ENCODE data around the gene FREY1.

The FREY1 gene

DNA sequence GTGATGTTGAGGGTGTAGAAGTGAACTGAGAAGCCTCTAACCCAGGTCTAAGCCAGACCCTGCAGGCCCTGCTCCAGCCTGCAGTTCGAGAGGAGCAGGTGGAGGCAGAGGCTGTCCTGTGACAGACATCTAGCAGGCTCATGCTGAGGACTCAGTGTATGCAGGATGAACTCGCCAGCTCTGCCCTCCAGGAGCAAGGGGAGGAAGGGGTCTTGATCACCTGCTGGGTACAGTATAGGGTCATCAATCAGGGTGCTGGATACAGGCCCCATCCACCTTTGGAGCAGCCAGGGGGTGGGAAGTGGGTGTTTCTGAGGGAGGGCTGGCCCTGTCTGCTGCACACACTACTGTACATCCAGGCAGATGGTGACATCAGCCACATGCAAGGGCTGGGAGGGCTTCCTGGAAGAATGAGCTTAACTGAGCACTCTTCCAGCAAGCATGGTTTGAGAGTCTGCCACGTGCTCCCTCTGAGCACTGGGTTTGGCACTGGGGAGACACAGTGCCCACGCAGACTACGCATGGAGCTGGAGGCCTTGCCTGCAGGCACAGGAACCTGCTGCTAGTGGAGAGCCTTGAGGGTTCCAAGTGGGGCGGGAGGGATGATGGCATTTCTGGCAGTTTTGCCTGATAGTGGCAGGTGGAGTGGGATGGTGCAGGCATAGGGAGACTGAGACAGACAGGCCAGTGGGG, 12.4 kb downstream of the FREY1 start:
- H2BK12ac ChIP-seq (ENCODE audit: low read length in 2 of 2) = no peak overlapping the region
- H3K14ac ChIP-seq (ENCODE audit: low read length in 2 of 2) = no peak overlapping the region
- H4K8ac ChIP-seq (ENCODE audit: low read length) = no peak overlapping the region
- H2AFZ ChIP-seq (ENCODE audit: low read depth, low read length) = no peak overlapping the region
- H4K91ac ChIP-seq (ENCODE audit: low read length) = no peak overlapping the region
- H3K9me3 ChIP-seq (ENCODE audit: control insufficient read depth, low read length) = no peaks in the 10 kb centered on the region
- DNase-seq = no peak
- no peak overlapping the region for H3K4me3 ChIP-seq (ENCODE audit: insufficient read depth in 1 of 2, low read depth in 1 of 2, low read length in 2 of 2)
- H3K4ac ChIP-seq (ENCODE audit: low read depth in 1 of 2, low read length in 2 of 2) = no peak overlapping the region
- H3K9ac ChIP-seq (ENCODE audit: low read length) = no peak overlapping the region
- peaks cover 9% of the 10 kb centered on the region for H3K4me1 ChIP-seq (ENCODE audit: control insufficient read depth, insufficient read depth, low read depth, low read length)
- no peak overlapping the region for H2BK120ac ChIP-seq (ENCODE audit: low read depth, low read length)
- no peak overlapping the region for H3K27ac ChIP-seq (ENCODE audit: low read length, poor library complexity, severe bottlenecking)
- H2AK5ac ChIP-seq (ENCODE audit: low read length, severe bottlenecking) = no peak overlapping the region
- H2BK5ac ChIP-seq (ENCODE audit: low read depth, low read length, poor library complexity, severe bottlenecking) = no peak overlapping the region
- no peak overlapping the region for H3K18ac ChIP-seq (ENCODE audit: low read depth in 1 of 2, low read length in 2 of 2)
- H3K36me3 ChIP-seq (ENCODE audit: control insufficient read depth in 1 of 2, insufficient read depth in 2 of 2, low read depth in 1 of 2, low read length in 2 of 2) = no peaks in the 10 kb centered on the region
- H3K23ac ChIP-seq (ENCODE audit: low read length in 2 of 2) = peak overlapping the region in 1 of 2 experiments; percentile 25
- no peaks in the 10 kb centered on the region for H3K79me1 ChIP-seq (replicated peaks; ENCODE audit: low read length, poor library complexity, severe bottlenecking)
- peaks cover 42 to 71% of the 10 kb centered on the region in 2 experiments for H3K27me3 ChIP-seq (ENCODE audit: control insufficient read depth in 1 of 2, insufficient read depth in 1 of 2, low read length in 2 of 2)
- WGBS = 75% methylated on average over 6 of the region's 6 CpGs
- no peak overlapping the region for H2BK15ac ChIP-seq (ENCODE audit: low read depth, poor library complexity, severe bottlenecking)
- H3K4me2 ChIP-seq (ENCODE audit: low read length, poor library complexity, severe bottlenecking) = no peak overlapping the region

DNA sequence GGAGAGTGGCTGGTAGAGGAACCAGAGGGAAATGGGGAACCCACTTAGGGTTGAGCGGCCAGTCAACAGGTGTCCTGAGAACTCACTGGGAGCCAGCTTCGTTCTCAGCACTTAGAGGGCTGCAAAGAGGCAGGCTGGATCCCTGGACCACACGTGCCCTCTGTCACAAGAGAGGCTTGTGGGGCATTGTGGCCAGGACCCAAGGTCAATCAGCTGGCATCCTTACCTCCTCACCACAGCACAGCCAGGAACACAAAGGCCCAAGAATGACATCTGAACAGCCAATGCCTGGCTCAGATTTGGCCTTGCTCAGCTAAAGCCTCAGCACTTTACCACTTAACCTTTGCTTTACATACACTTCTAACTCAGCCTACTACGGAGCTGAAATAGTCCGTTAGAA, 14.2 kb downstream of the FREY1 start:
- Histone ChIP-seq H2BK120ac (ENCODE audit: low read depth, low read length) (no peak overlapping the region), H3K14ac (ENCODE audit: low read length in 2 of 2) (no peak overlapping the region), H3K27me3 (ENCODE audit: control insufficient read depth in 1 of 2, insufficient read depth in 1 of 2, low read length in 2 of 2) (peaks cover 42 to 68% of the 10 kb centered on the region in 2 experiments), H2BK5ac (ENCODE audit: low read depth, low read length, poor library complexity, severe bottlenecking) (no peak overlapping the region), H3K4me3 (ENCODE audit: insufficient read depth in 1 of 2, low read depth in 1 of 2, low read length in 2 of 2) (no peak overlapping the region), H3K4ac (ENCODE audit: low read depth in 1 of 2, low read length in 2 of 2) (no peak overlapping the region), H3K9ac (ENCODE audit: low read length) (no peak overlapping the region), H3K27ac (ENCODE audit: low read length, poor library complexity, severe bottlenecking) (no peak overlapping the region), H3K23ac (ENCODE audit: low read length in 2 of 2) (no peak overlapping the region), H3K36me3 (ENCODE audit: control insufficient read depth in 1 of 2, insufficient read depth in 2 of 2, low read depth in 1 of 2, low read length in 2 of 2) (no peaks in the 10 kb centered on the region), H3K18ac (ENCODE audit: low read depth in 1 of 2, low read length in 2 of 2) (no peak overlapping the region), H2AK5ac (ENCODE audit: low read length, severe bottlenecking) (no peak overlapping the region), H3K79me1 (replicated peaks; ENCODE audit: low read length, poor library complexity, severe bottlenecking) (no peaks in the 10 kb centered on the region), H2BK12ac (ENCODE audit: low read length in 2 of 2) (no peak overlapping the region), H4K91ac (ENCODE audit: low read length) (no peak overlapping the region), H2AFZ (ENCODE audit: low read depth, low read length) (no peak overlapping the region), H3K9me3 (ENCODE audit: control insufficient read depth, low read length) (no peaks in the 10 kb centered on the region), H2BK15ac (ENCODE audit: low read depth, poor library complexity, severe bottlenecking) (no peak overlapping the region), H4K8ac (ENCODE audit: low read length) (no peak overlapping the region), H3K4me1 (ENCODE audit: control insufficient read depth, insufficient read depth, low read depth, low read length) (peaks cover 3% of the 10 kb centered on the region), H3K4me2 (ENCODE audit: low read length, poor library complexity, severe bottlenecking) (no peak overlapping the region)
- 79% methylated on average over 5 of the region's 5 CpGs for WGBS
- DNase-seq = no peak

DNA sequence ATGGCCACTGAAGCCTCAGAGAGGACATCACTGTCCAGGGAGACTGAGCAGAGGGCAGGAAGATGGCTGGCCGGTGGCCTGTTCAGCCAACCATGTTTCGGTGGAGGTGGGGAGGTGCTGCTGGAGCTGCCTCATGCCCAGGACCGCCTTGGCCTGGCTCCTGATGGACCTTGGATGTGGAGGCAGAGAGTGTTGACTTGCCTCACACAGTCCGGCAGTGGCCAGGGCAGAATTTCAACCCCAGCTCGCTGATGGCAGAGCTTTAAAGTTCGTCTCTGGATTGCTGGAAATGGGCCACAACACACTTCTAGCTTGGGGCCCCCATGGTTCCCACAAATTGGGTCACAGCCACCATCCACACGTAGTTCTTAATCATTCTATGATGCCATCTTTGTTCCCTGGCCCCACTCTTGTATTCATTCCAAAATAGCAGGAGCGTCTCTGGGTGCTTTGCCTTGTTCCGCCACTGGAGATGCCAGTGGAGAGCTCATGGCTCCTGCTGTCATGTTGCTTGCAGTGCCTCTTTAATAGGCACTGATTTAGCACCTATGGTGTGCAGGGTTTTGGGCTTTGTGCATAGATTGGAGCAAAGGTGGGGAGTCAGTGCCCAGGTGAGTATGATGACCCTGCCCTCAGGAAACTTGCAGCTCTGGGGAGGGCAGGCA, 16.1 kb downstream of the FREY1 start:
- no peaks in the 10 kb centered on the region for H3K36me3 ChIP-seq (ENCODE audit: control insufficient read depth in 1 of 2, insufficient read depth in 2 of 2, low read depth in 1 of 2, low read length in 2 of 2)
- H3K27me3 ChIP-seq (ENCODE audit: control insufficient read depth in 1 of 2, insufficient read depth in 1 of 2, low read length in 2 of 2) = peaks cover 44 to 69% of the 10 kb centered on the region in 2 experiments
- H3K23ac ChIP-seq (ENCODE audit: low read length in 2 of 2) = no peak overlapping the region
- no peaks in the 10 kb centered on the region for H3K9me3 ChIP-seq (ENCODE audit: control insufficient read depth, low read length)
- DNase-seq = no peak
- H4K8ac ChIP-seq (ENCODE audit: low read length) = no peak overlapping the region
- H3K4me1 ChIP-seq (ENCODE audit: control insufficient read depth, insufficient read depth, low read depth, low read length) = peaks cover 3% of the 10 kb centered on the region
- H3K4me2 ChIP-seq (ENCODE audit: low read length, poor library complexity, severe bottlenecking) = no peak overlapping the region
- H2AK5ac ChIP-seq (ENCODE audit: low read length, severe bottlenecking) = no peak overlapping the region
- H3K27ac ChIP-seq (ENCODE audit: low read length, poor library complexity, severe bottlenecking) = no peak overlapping the region
- no peak overlapping the region for H2AFZ ChIP-seq (ENCODE audit: low read depth, low read length)
- H2BK5ac ChIP-seq (ENCODE audit: low read depth, low read length, poor library complexity, severe bottlenecking) = no peak overlapping the region
- no peak overlapping the region for H4K91ac ChIP-seq (ENCODE audit: low read length)
- H2BK12ac ChIP-seq (ENCODE audit: low read length in 2 of 2) = no peak overlapping the region
- no peak overlapping the region for H2BK120ac ChIP-seq (ENCODE audit: low read depth, low read length)
- H3K9ac ChIP-seq (ENCODE audit: low read length) = no peak overlapping the region
- no peaks in the 10 kb centered on the region for H3K79me1 ChIP-seq (replicated peaks; ENCODE audit: low read length, poor library complexity, severe bottlenecking)
- no peak overlapping the region for H3K14ac ChIP-seq (ENCODE audit: low read length in 2 of 2)
- no peak overlapping the region for H3K4me3 ChIP-seq (ENCODE audit: insufficient read depth in 1 of 2, low read depth in 1 of 2, low read length in 2 of 2)
- WGBS = 82% methylated on average over 9 of the region's 9 CpGs
- no peak overlapping the region for H3K18ac ChIP-seq (ENCODE audit: low read depth in 1 of 2, low read length in 2 of 2)
- no peak overlapping the region for H3K4ac ChIP-seq (ENCODE audit: low read depth in 1 of 2, low read length in 2 of 2)
- no peak overlapping the region for H2BK15ac ChIP-seq (ENCODE audit: low read depth, poor library complexity, severe bottlenecking)

DNA sequence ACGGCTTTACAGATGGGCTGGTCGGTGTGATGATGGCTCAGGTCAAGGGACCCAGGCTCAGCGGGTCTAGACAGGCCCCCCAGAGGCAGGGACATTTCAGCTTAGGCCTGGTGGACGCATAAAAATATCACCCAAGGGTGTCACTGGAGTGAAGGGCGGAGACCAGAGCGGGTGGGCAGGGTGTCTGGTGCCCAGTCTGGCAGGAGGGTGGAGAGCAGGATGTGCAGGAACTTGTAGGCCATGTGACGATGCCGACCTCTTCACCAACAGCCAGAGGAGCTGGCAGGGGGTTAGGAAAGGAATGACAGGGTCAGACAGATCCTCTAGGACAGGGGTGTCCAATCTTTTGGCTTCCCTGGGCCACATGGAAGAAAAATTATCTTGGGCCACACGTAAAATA, 17.1 kb downstream of the FREY1 start:
- WGBS = 92% methylated on average over 6 of the region's 9 CpGs
- H3K4me2 ChIP-seq (ENCODE audit: low read length, poor library complexity, severe bottlenecking) = no peak overlapping the region
- no peak overlapping the region for H2AK5ac ChIP-seq (ENCODE audit: low read length, severe bottlenecking)

More for the DNA sequence above, 17.1 kb downstream of the FREY1 start:
- Histone ChIP-seq H2AFZ (ENCODE audit: low read depth, low read length) (no peak overlapping the region), H3K4me1 (ENCODE audit: control insufficient read depth, insufficient read depth, low read depth, low read length) (peaks cover 10% of the 10 kb centered on the region), H2BK120ac (ENCODE audit: low read depth, low read length) (no peak overlapping the region), H3K79me1 (replicated peaks; ENCODE audit: low read length, poor library complexity, severe bottlenecking) (no peaks in the 10 kb centered on the region), H3K27me3 (ENCODE audit: control insufficient read depth in 1 of 2, insufficient read depth in 1 of 2, low read length in 2 of 2) (peaks cover 41 to 65% of the 10 kb centered on the region in 2 experiments), H3K4me3 (ENCODE audit: insufficient read depth in 1 of 2, low read depth in 1 of 2, low read length in 2 of 2) (no peak overlapping the region), H2BK15ac (ENCODE audit: low read depth, poor library complexity, severe bottlenecking) (no peak overlapping the region), H3K4ac (ENCODE audit: low read depth in 1 of 2, low read length in 2 of 2) (no peak overlapping the region), H4K8ac (ENCODE audit: low read length) (no peak overlapping the region), H3K27ac (ENCODE audit: low read length, poor library complexity, severe bottlenecking) (no peak overlapping the region), H3K9me3 (ENCODE audit: control insufficient read depth, low read length) (no peaks in the 10 kb centered on the region), H3K36me3 (ENCODE audit: control insufficient read depth in 1 of 2, insufficient read depth in 2 of 2, low read depth in 1 of 2, low read length in 2 of 2) (no peaks in the 10 kb centered on the region), H3K18ac (ENCODE audit: low read depth in 1 of 2, low read length in 2 of 2) (no peak overlapping the region), H3K9ac (ENCODE audit: low read length) (no peak overlapping the region), H2BK12ac (ENCODE audit: low read length in 2 of 2) (no peak overlapping the region), H4K91ac (ENCODE audit: low read length) (no peak overlapping the region), H3K23ac (ENCODE audit: low read length in 2 of 2) (no peak overlapping the region), H3K14ac (ENCODE audit: low read length in 2 of 2) (no peak overlapping the region), H2BK5ac (ENCODE audit: low read depth, low read length, poor library complexity, severe bottlenecking) (no peak overlapping the region)
- no peak for DNase-seq
